HL-60 (cell line): ENCODE measurements around the gene DOP1A.

Experiments
- DNase-seq, 2 experiments: peaks; one replicate each; pipeline ENCODE4 v3.0.0-alpha.2; 2010 to 2020; ENCODE audit warnings: low read depth in 1 of 2, low spot score in 1 of 2
- H3K27ac ChIP-seq: fragments of 250-450 bp; sonication (Bioruptor Pico); replicated peaks from 2 replicates; pipeline ENCODE4 v1.5.1; 2020; ENCODE audit warnings: mild to moderate bottlenecking, moderate library complexity
- H3K27me3 ChIP-seq: fragments of 250-450 bp; sonication (Bioruptor Pico); 2 replicates; pipeline ENCODE4 v1.5.1; 2021; ENCODE audit warnings: mild to moderate bottlenecking, moderate library complexity; ENCODE audit not compliant: insufficient read depth, poor library complexity, severe bottlenecking
- H3K4me3 ChIP-seq: replicated peaks from 2 replicates; pipeline ENCODE4 v1.5.1; 2011; ENCODE audit warnings: mild to moderate bottlenecking, control low read depth, low read length; ENCODE audit not compliant: insufficient read depth
- CTCF ChIP-seq: IDR thresholded peaks from one replicate; pipeline ENCODE4 v1.5.1; 2011; ENCODE audit warnings: low read length, control low read depth, inconsistent platforms; ENCODE audit not compliant: insufficient read depth
- GABPA ChIP-seq: IDR thresholded peaks from 2 replicates; pipeline ENCODE4 v1.6.1; 2012; ENCODE audit warnings: low read depth
- POLR2AphosphoS5 ChIP-seq: IDR thresholded peaks from 2 replicates; pipeline ENCODE4 v1.6.1; 2012; ENCODE audit warnings: low read depth
- SPI1 ChIP-seq: IDR thresholded peaks from 2 replicates; pipeline ENCODE4 v1.6.1; 2012; ENCODE audit warnings: low read depth, mild to moderate bottlenecking, borderline replicate concordance
- TF ChIP-seq, protein P1 (sequence below): IDR thresholded peaks from 2 replicates; pipeline ENCODE4 v1.6.1; 2012; ENCODE audit warnings: low read depth; ENCODE audit not compliant: insufficient replicate concordance

Gene DOP1A

DNA sequence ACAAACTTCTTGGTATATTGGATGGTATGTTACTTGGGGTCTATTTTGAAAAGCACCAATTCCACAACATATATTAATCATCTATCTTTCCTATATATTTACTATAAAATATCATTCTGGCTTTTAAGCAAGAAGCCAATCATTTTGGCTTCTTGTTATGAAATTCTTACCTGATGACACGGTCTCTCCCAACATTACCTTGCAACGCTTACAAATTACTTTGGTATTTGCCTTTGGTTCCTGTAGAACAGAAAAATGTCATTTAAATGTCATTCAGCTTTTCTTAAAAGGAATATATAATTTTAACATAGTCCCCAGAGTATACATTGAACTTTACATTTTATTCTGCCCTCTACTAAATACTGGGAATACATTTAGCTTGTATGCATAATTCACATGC, 29.2 kb upstream of the DOP1A start:
- no peak for DNase-seq
- TF ChIP-seq SPI1 (no peak), GABPA (no peak), CTCF (no peak), POLR2AphosphoS5 (no peak)
- TF ChIP-seq, protein P1, sequence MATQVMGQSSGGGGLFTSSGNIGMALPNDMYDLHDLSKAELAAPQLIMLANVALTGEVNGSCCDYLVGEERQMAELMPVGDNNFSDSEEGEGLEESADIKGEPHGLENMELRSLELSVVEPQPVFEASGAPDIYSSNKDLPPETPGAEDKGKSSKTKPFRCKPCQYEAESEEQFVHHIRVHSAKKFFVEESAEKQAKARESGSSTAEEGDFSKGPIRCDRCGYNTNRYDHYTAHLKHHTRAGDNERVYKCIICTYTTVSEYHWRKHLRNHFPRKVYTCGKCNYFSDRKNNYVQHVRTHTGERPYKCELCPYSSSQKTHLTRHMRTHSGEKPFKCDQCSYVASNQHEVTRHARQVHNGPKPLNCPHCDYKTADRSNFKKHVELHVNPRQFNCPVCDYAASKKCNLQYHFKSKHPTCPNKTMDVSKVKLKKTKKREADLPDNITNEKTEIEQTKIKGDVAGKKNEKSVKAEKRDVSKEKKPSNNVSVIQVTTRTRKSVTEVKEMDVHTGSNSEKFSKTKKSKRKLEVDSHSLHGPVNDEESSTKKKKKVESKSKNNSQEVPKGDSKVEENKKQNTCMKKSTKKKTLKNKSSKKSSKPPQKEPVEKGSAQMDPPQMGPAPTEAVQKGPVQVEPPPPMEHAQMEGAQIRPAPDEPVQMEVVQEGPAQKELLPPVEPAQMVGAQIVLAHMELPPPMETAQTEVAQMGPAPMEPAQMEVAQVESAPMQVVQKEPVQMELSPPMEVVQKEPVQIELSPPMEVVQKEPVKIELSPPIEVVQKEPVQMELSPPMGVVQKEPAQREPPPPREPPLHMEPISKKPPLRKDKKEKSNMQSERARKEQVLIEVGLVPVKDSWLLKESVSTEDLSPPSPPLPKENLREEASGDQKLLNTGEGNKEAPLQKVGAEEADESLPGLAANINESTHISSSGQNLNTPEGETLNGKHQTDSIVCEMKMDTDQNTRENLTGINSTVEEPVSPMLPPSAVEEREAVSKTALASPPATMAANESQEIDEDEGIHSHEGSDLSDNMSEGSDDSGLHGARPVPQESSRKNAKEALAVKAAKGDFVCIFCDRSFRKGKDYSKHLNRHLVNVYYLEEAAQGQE = no peak
- Histone ChIP-seq H3K27ac (no peak overlapping the region), H3K4me3 (no peak overlapping the region), H3K27me3 (no peaks in the 10 kb centered on the region)

DNA sequence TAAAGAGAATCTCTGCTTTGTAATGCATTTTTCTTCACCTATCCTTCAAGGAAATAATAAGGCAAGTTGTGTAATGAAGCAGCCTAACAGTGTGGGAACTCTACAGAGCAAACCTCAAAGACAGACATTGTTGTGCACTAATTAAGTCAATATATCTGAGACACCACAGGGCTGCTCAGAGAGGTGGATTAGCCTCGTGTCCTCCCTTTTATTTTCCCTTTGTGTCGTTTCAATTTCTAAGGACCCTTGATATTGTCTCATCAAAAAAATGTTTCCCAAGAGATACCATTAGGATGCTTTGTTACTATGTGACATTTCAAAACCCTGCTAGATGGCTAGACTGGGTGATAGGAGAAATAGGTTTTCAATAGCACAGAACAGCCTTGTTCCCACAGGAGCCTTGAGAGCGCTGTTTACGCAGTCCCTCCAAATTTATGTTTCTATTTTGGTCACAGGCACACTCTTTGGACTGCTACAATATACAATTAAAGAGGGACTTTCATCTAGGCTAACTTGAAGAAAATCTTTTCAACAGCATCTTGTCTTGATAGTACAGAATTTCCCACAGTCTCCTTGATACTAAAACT, 24.9 kb upstream of the DOP1A start:
- Histone ChIP-seq H3K4me3 (no peak overlapping the region), H3K27me3 (no peaks in the 10 kb centered on the region), H3K27ac (no peak overlapping the region)
- no peak for DNase-seq
- TF ChIP-seq, protein P1 = no peak
- TF ChIP-seq GABPA = no peak
- TF ChIP-seq SPI1 = no peak
- no peak for TF ChIP-seq CTCF
- no peak for TF ChIP-seq POLR2AphosphoS5

- no peak overlapping the region for H3K4me3 ChIP-seq
- TF ChIP-seq POLR2AphosphoS5 (no peak), SPI1 (no peak), GABPA (no peak), CTCF (no peak)
- TF ChIP-seq, protein P1 = no peak
- no peak overlapping the region for H3K27ac ChIP-seq
- DNase-seq = no peak
- no peaks in the 10 kb centered on the region for H3K27me3 ChIP-seq
Measured at GRCh38 chr6:83044091-83044768, 23.2 kb upstream of the DOP1A start.
